Ascending aorta (tissue), 2 donors: ENCODE measurements around the gene JAG1. TPM values are rescaled to one million over a fixed set of nuclear protein-coding genes. Genes with fewer than 3 reads are reported as not detected.

Source experiments
- DNase-seq, 2 donors: peaks; one replicate each; pipeline ENCODE4 v3.0.0-alpha.2; 2019; ENCODE audit warnings: low spot score in 2 of 2
- H3K27ac ChIP-seq, 2 donors: fragments of 200-600 bp; sonication (generic); one replicate each; pipeline ENCODE4 v1.5.1; 2016 to 2017; ENCODE audit warnings: mild to moderate bottlenecking in 1 of 2
- H3K27me3 ChIP-seq: fragments of 200-600 bp; sonication (generic); one replicate; pipeline ENCODE4 v1.5.1; 2017
- H3K36me3 ChIP-seq, 2 donors: fragments of 200-600 bp; sonication (generic); one replicate each; pipeline ENCODE4 v1.5.1; 2016
- H3K4me1 ChIP-seq, 2 donors: fragments of 200-600 bp; sonication (generic); one replicate each; pipeline ENCODE4 v1.5.1; 2016 to 2017; ENCODE audit warnings: mild to moderate bottlenecking in 1 of 2
- H3K4me3 ChIP-seq, 2 donors: fragments of 200-600 bp; sonication (generic); one replicate each; pipeline ENCODE4 v1.5.1; 2016 to 2017; ENCODE audit warnings: mild to moderate bottlenecking in 1 of 2
- H3K9me3 ChIP-seq, 2 donors: fragments of 200-600 bp; sonication (generic); one replicate each; pipeline ENCODE4 v1.5.1; 2016
- intact Hi-C: fragments of 100-400 bp; cut with DNase I; formaldehyde crosslinking; loops from one replicate; pipeline ENCODE4 v1.15.1; 2023
- total RNA-seq: library from RNA; depleted of rRNA; stranded (reverse); fragments of >200 nt; gene quantifications from one replicate; pipeline ENCODE4 v1.1.0, GENCODE V29; 2016
- TF ChIP-seq, protein P1 (sequence below), 3 experiments: fragments of 200-600 bp in 2 of 3; fragments of 450-650 bp in 1 of 3; sonication (generic) in 2 of 3; IDR thresholded peaks; one replicate each; pipeline ENCODE4 v1.5.1; 2016 to 2019; ENCODE audit warnings: antibody characterized with exemption in 3 of 3, mild to moderate bottlenecking in 1 of 3, moderate library complexity in 1 of 3

JAG1 gene
- total RNA-seq, 1 donor from 2014 or later: 101 TPM

- H3K4me3 ChIP-seq: peak overlapping the region in 1 of 2 donors; percentile 53
- peak overlapping the region; percentile 93 to 100 for H3K27ac ChIP-seq
- TF ChIP-seq, protein P1, sequence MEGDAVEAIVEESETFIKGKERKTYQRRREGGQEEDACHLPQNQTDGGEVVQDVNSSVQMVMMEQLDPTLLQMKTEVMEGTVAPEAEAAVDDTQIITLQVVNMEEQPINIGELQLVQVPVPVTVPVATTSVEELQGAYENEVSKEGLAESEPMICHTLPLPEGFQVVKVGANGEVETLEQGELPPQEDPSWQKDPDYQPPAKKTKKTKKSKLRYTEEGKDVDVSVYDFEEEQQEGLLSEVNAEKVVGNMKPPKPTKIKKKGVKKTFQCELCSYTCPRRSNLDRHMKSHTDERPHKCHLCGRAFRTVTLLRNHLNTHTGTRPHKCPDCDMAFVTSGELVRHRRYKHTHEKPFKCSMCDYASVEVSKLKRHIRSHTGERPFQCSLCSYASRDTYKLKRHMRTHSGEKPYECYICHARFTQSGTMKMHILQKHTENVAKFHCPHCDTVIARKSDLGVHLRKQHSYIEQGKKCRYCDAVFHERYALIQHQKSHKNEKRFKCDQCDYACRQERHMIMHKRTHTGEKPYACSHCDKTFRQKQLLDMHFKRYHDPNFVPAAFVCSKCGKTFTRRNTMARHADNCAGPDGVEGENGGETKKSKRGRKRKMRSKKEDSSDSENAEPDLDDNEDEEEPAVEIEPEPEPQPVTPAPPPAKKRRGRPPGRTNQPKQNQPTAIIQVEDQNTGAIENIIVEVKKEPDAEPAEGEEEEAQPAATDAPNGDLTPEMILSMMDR (IDR thresholded peaks at IDR 0.05): no peak
- H3K36me3 ChIP-seq: peaks cover 34 to 56% of the 10 kb centered on the region in 2 donors
- peak in 1 of 2 donors; percentile 49 for DNase-seq
- intact Hi-C loops: loop anchor here (1.0 to 5.0 kb wide), 3 partner anchors 16 to 81 kb away; partner anchors contain the start of gene JAG1
- H3K27me3 ChIP-seq: no peaks in the 10 kb centered on the region
- no peaks in the 10 kb centered on the region for H3K9me3 ChIP-seq
- peaks cover 29 to 57% of the 10 kb centered on the region in 2 donors for H3K4me1 ChIP-seq
Measured at GRCh38 chr20:10639077-10639736, 34.6 kb downstream of the JAG1 start.

GRCh38 chr20:10637563-10637962, 36.2 kb downstream of the JAG1 start:
- no peaks in the 10 kb centered on the region for H3K9me3 ChIP-seq
- H3K27me3 ChIP-seq: no peaks in the 10 kb centered on the region
- intact Hi-C loops: loop anchor here (5.0 kb wide), 1 partner anchor 35 kb away; the partner anchor contains the start of gene JAG1
- peak overlapping the region; percentile 93 to 100 for H3K27ac ChIP-seq
- TF ChIP-seq, protein P1 (IDR thresholded peaks at IDR 0.05): no peak
- DNase-seq: peak in 1 of 2 donors; percentile 63
- H3K4me1 ChIP-seq: peaks cover 29 to 60% of the 10 kb centered on the region in 2 donors
- peaks cover 24 to 40% of the 10 kb centered on the region in 2 donors for H3K36me3 ChIP-seq
- peak overlapping the region in 1 of 2 donors; percentile 53 for H3K4me3 ChIP-seq

- H3K4me1 ChIP-seq: peaks cover 29 to 60% of the 10 kb centered on the region in 2 donors
- peak overlapping the region in 1 of 2 donors; percentile 53 for H3K4me3 ChIP-seq
- H3K27me3 ChIP-seq: no peaks in the 10 kb centered on the region
- TF ChIP-seq, protein P1 (IDR thresholded peaks at IDR 0.05): no peak
- intact Hi-C loops: loop anchor here (5.0 kb wide), 1 partner anchor 35 kb away; the partner anchor contains the start of gene JAG1
- H3K27ac ChIP-seq: peak overlapping the region; percentile 93 to 100
- H3K9me3 ChIP-seq: no peaks in the 10 kb centered on the region
- H3K36me3 ChIP-seq: peaks cover 19 to 35% of the 10 kb centered on the region in 2 donors
- DNase-seq: peak; percentile 37 to 87
Measured at GRCh38 chr20:10637031-10637559, 36.7 kb downstream of the JAG1 start.

DNA sequence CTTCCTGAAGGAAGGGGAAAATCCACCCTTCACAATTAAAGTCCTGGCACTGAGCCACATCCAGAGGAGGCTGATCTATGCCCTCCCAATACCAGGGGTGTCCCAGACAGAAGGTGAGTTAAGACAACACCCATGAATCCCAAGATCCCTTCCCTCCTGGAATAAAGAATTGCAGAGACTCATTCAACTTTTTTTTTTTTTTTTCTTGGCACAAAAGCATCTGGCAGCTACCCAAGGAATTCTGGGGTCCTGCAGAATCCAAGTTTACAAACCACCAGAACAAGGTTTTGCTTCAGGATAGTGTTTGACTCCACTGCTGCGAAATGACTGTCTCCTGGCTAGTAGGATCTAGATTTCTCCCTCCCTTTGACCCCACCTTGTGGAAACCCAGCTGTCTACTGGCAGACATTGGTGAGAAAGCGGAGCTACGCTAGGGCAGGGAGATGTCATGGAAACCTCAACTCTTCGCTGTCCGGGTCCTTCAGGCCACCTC, 37.4 kb downstream of the JAG1 start:
- intact Hi-C loops: loop anchor here (5.0 kb wide), 1 partner anchor 36 kb away; the partner anchor contains the start of gene JAG1
- TF ChIP-seq, protein P1 (IDR thresholded peaks at IDR 0.05): no peak
- DNase-seq: peak in 1 of 2 donors; percentile 68
- peak overlapping the region in 1 of 2 donors; percentile 53 for H3K4me3 ChIP-seq
- peaks cover 29 to 57% of the 10 kb centered on the region in 2 donors for H3K4me1 ChIP-seq
- H3K27me3 ChIP-seq: no peaks in the 10 kb centered on the region
- peaks cover 13 to 28% of the 10 kb centered on the region in 2 donors for H3K36me3 ChIP-seq
- H3K9me3 ChIP-seq: no peaks in the 10 kb centered on the region
- peak overlapping the region; percentile 93 to 100 for H3K27ac ChIP-seq

DNA sequence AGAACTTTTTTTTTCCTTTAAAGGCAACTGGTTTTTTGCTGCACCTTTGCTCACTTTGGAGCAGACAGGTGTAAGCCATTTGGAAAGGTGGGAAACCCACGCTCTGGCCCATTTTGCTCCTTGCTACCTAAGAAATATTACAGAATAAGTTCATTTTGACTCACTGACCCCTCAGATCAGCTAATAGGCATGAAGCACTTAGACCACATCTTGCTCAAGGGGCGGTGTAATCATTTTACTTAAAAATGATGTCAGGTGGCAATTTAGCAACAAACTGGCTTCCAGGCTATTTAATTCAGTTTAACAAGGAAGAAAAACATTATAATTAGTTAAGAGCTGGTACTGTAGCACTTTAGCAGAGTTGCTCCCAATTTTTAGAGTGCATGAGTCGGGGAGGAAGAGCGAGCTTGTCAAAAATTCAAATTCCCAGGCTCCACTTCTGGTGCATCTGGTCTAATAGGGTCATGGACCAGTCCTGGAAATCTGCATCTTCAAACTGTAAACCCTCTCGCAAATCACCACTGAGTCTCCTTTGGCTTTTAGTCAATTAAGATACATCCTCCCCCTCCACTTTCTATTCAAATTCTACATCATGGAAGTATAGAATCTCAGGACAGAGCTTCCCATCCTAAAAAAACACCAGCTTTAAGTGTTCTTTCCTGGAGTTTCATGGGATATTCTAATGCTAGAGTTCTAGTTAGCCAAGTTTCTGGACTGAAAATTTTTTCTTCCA, 38.2 kb downstream of the JAG1 start:
- peaks cover 29 to 59% of the 10 kb centered on the region in 2 donors for H3K4me1 ChIP-seq
- H3K27ac ChIP-seq: peak overlapping the region; percentile 93 to 100
- H3K9me3 ChIP-seq: no peaks in the 10 kb centered on the region

More for the DNA sequence above, 38.2 kb downstream of the JAG1 start:
- Histone ChIP-seq H3K27me3 (no peaks in the 10 kb centered on the region), H3K4me3 (no peak overlapping the region), H3K36me3 (peaks cover 6 to 20% of the 10 kb centered on the region in 2 donors)
- no peak for DNase-seq
- TF ChIP-seq, protein P1 (IDR thresholded peaks at IDR 0.05): no peak
- intact Hi-C loops: loop anchor here (2.0 to 5.0 kb wide), 2 partner anchors 31 to 37 kb away; partner anchors contain the start of gene JAG1
